Measurements from ENCODE around the gene KRTAP5-10.
"Not testable (repeated sequence)": the region's sequence is repeated elsewhere in the genome, so short reads cannot be mapped to it uniquely, and the experiment has no call there.

The KRTAP5-10 gene

GRCh38 chr11:71577469-71578004 lies 12.2 kb downstream of the KRTAP5-10 start:
- ChIA-PET CTCF (no interaction called here), POLR2A (no interaction called here)
- no peak for TF ChIP-seq TARDBP (IDR thresholded peaks at IDR 0.05)
- no peak for TF ChIP-seq SP1 (IDR thresholded peaks at IDR 0.05)
- TF ChIP-seq PKNOX1 (IDR thresholded peaks at IDR 0.05) = no peak
- TF ChIP-seq ELF4 (IDR thresholded peaks at IDR 0.05) = no peak
- no peak for TF ChIP-seq LEF1 (IDR thresholded peaks at IDR 0.05; ENCODE audit: borderline replicate concordance)
- TF ChIP-seq ARNT (IDR thresholded peaks at IDR 0.05) = no peak
- no peak for TF ChIP-seq BHLHE40 (IDR thresholded peaks at IDR 0.05; ENCODE audit: borderline replicate concordance)
- TF ChIP-seq NFRKB (IDR thresholded peaks at IDR 0.05) = no peak
- no peak for TF ChIP-seq ZNF384 (IDR thresholded peaks at IDR 0.05)
- TF ChIP-seq HDGF (IDR thresholded peaks at IDR 0.05; ENCODE audit: borderline replicate concordance) = no peak
- no peak for TF ChIP-seq FOXK2 (IDR thresholded peaks at IDR 0.05)
- no peak for TF ChIP-seq L3MBTL2 (conservative IDR thresholded peaks at IDR 0.05)
- no peak for TF ChIP-seq FOXA1 (IDR thresholded peaks at IDR 0.05)
- no peak for TF ChIP-seq CTBP1 (IDR thresholded peaks at IDR 0.05; ENCODE audit: borderline replicate concordance)
- TF ChIP-seq FOXM1 (IDR thresholded peaks at IDR 0.05; ENCODE audit: borderline replicate concordance) = no peak
- no peak for TF ChIP-seq SUZ12 (IDR thresholded peaks at IDR 0.05)
- no peak for DNase-seq (ENCODE audit: extremely low spot score)

- POLR2A ChIA-PET; DNase-seq (ENCODE audit: extremely low spot score): not testable (repeated sequence)
- CTCF ChIA-PET = interaction anchor here (0.7 to 2.0 kb wide), 4 partner anchors 11 to 37 kb away, joined by 3 to 10 read pairs (median 4); no protein-coding TSS in a partner anchor
Observed at GRCh38 chr11:71579513-71579912, 14.2 kb downstream of the KRTAP5-10 start.

DNA sequence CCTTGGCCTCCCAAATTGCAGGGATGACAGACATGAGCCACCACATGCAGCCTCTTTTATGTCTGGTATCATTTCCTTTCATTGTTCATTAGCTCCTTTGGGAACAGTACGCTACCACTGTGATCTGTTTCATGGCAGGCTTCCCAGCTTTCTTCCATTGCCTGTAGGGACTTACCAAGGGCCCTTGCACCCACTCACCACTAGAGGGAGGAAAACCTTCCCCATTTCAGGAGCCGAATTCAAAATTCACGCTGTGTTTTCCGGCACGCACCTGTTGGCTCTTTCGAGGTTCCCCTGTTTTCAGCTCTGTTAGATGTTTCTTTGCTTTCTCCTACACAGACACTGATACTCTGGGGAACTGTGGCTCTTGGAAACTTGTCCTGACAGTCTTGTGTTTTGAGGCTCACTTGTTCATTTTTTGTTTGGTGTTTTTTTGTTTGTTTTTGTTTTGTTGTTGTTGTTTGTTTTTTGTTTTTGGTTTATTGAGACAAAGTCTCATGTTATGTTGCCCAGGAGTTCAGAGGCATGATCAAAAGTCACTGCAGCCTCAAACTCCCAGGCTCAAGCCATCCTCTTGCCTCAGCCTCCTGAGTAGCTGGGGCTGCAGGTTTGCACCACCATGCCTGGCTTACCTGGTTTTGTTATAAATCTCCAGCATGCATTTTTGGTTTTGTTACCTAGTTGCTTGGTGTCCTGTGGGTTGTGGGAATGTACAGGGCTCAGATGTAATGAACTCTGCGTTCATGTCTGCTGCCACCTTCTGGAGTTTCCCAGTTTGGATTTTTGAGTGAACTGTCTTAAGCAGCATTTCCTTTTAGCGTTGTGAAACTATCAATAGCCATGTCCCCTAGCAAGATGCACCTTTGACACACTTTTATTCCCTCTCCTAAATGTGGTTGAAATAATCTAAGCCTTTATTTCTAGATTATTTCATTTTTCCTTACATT lies 15.0 kb downstream of the KRTAP5-10 start:
- TF ChIP-seq TARDBP (IDR thresholded peaks at IDR 0.05) (no peak), L3MBTL2 (conservative IDR thresholded peaks at IDR 0.05) (peak; percentile 98)
- DNase-seq (ENCODE audit: extremely low spot score) = peak; percentile 69
- CTCF ChIA-PET = interaction anchor here (0.6 to 2.0 kb wide), 5 partner anchors 12 to 194 kb away, joined by 3 to 10 read pairs (median 4); no protein-coding TSS in a partner anchor
- POLR2A ChIA-PET = no interaction called here

- ChIA-PET POLR2A (no interaction called here), CTCF (no interaction called here)
- DNase-seq (ENCODE audit: extremely low spot score) = no peak
- TF ChIP-seq PKNOX1 (IDR thresholded peaks at IDR 0.05) = no peak
- TF ChIP-seq FOXK2 (IDR thresholded peaks at IDR 0.05) = no peak
- TF ChIP-seq BHLHE40 (IDR thresholded peaks at IDR 0.05; ENCODE audit: borderline replicate concordance) = no peak
- no peak for TF ChIP-seq L3MBTL2 (conservative IDR thresholded peaks at IDR 0.05)
- TF ChIP-seq FOXM1 (IDR thresholded peaks at IDR 0.05; ENCODE audit: borderline replicate concordance) = no peak
Observed at GRCh38 chr11:71581826-71582225, 16.5 kb downstream of the KRTAP5-10 start.

- TF ChIP-seq HDGF (IDR thresholded peaks at IDR 0.05; ENCODE audit: borderline replicate concordance) (no peak), FOXK2 (IDR thresholded peaks at IDR 0.05) (no peak), FOXM1 (IDR thresholded peaks at IDR 0.05; ENCODE audit: borderline replicate concordance) (no peak), TARDBP (IDR thresholded peaks at IDR 0.05) (no peak), ARNT (IDR thresholded peaks at IDR 0.05) (no peak), SUZ12 (IDR thresholded peaks at IDR 0.05) (no peak)
- no peak for DNase-seq (ENCODE audit: extremely low spot score)
- ChIA-PET POLR2A (no interaction called here), CTCF (no interaction called here)
Observed at GRCh38 chr11:71582309-71582895, 17.0 kb downstream of the KRTAP5-10 start, which contains the start of gene KRTAP5-11. Gene KRTAP5-11 (minus strand): TSS chr11:71582875. CDS start chr11:71582837, 38 bp downstream.

- POLR2A ChIA-PET; CTCF ChIA-PET; DNase-seq (ENCODE audit: extremely low spot score): not testable (repeated sequence)
Observed at GRCh38 chr11:71582969-71583368, 17.6 kb downstream of the KRTAP5-10 start.

DNA sequence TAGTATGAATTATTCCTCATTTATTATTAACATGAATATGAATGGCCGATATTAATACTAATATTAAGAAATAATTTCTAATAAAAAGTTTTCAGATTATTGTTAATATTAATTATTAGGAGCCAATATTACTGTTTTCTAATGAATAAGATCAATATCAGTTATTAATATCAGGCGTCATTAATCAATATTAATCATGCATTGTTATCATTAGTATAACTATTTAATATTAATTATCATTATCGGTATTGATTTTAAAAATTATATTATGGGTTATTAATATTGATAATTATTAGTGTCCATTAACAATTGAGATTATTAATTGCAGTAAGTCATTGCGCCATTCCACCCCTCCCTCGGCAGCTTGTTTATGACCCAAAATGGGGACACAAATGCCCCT lies 20.3 kb downstream of the KRTAP5-10 start:
- CTCF ChIA-PET; POLR2A ChIA-PET; DNase-seq (ENCODE audit: extremely low spot score): not testable (repeated sequence)

- POLR2A ChIA-PET; CTCF ChIA-PET; DNase-seq (ENCODE audit: extremely low spot score): not testable (repeated sequence)
Observed at GRCh38 chr11:71588314-71588713, 23.0 kb downstream of the KRTAP5-10 start.

- DNase-seq (ENCODE audit: extremely low spot score); POLR2A ChIA-PET; CTCF ChIA-PET: not testable (repeated sequence)
Observed at GRCh38 chr11:71588822-71589545, 23.6 kb downstream of the KRTAP5-10 start.

- POLR2A ChIA-PET; DNase-seq (ENCODE audit: extremely low spot score); CTCF ChIA-PET: not testable (repeated sequence)
Observed at GRCh38 chr11:71589546-71589920, 24.2 kb downstream of the KRTAP5-10 start.

DNA sequence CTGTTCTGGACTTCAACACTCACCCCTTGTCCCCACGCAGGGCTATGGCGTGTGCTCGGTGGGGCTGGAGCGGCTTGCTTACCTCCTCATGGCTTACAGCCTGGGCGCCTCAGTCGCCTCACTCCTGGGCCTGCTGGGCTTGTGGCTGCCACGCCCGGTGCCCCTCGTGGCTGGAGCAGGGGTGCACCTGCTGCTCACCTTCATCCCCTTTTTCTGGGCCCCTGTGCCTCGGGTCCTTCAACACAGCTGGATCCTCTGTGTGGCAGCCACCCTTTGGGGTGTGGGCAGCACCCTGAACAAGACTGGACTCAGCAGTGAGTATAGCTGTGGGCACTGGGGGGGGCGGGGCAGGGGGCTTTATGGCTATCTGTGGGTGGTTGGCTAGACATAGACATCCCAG lies 37.9 kb downstream of the KRTAP5-10 start:
- POLR2A ChIA-PET; DNase-seq (ENCODE audit: extremely low spot score); CTCF ChIA-PET: not testable (repeated sequence)

GRCh38 chr11:71604798-71605488 lies 39.6 kb downstream of the KRTAP5-10 start:
- POLR2A ChIA-PET; DNase-seq (ENCODE audit: extremely low spot score); CTCF ChIA-PET: not testable (repeated sequence)
